Activated T-cell treated with anti-CD3 and anti-CD28 coated beads, Interleukin-2, amount 50 U/mL, for 72 hours (primary cell): ENCODE results near the gene C16orf54. TPM values are rescaled to one million over a fixed set of nuclear protein-coding genes. Genes with fewer than 3 reads are reported as not detected.
"Not testable (repeated sequence)": the region's sequence is repeated elsewhere in the genome, so short reads cannot be mapped to it uniquely, and the experiment has no call there.

Source experiments
- ATAC-seq, 2 donors: fragments of 150-1000 bp; cut with Tn5 transposase; replicated peaks in 1 of 2; 2 replicates each; pipeline ENCODE4 v1.10.0; 2021; ENCODE audit warnings: moderate library complexity in 2 of 2, mild to moderate bottlenecking in 1 of 2
- DNase-seq, 2 donors: peaks; one replicate each; pipeline ENCODE4 v3.0.0; 2021 to 2022; ENCODE audit warnings: mixed read lengths in 1 of 2
- H3K27ac Mint-ChIP-seq: one replicate; pipeline ENCODE4 v1.8.0; 2022; ENCODE audit warnings: mild to moderate bottlenecking, moderate library complexity, mixed read lengths
- H3K27me3 Mint-ChIP-seq: one replicate; pipeline ENCODE4 v1.8.0; 2022; ENCODE audit warnings: low read depth, mixed read lengths
- H3K36me3 Mint-ChIP-seq, 2 donors: one replicate each; pipeline ENCODE4 v1.8.0; 2022; ENCODE audit warnings: mixed read lengths in 2 of 2, mild to moderate bottlenecking in 1 of 2; ENCODE audit not compliant: insufficient read depth in 2 of 2
- H3K4me1 Mint-ChIP-seq: one replicate; pipeline ENCODE4 v1.8.0; 2022; ENCODE audit warnings: low read depth, mixed read lengths
- H3K4me3 Mint-ChIP-seq, 2 donors: one replicate each; pipeline ENCODE4 v1.8.0; 2022; ENCODE audit warnings: mild to moderate bottlenecking in 2 of 2, mixed read lengths in 2 of 2, moderate library complexity in 2 of 2
- H3K9me3 Mint-ChIP-seq, 2 donors: one replicate each; pipeline ENCODE4 v1.8.0; 2022; ENCODE audit warnings: mixed read lengths in 2 of 2
- total RNA-seq, 2 donors: library from RNA; stranded (reverse); gene quantifications; one replicate each; pipeline ENCODE4 v1.2.3, GENCODE V29; 2022

The C16orf54 gene
- total RNA-seq, 2 donors from 2014 or later: 23.7 to 25.9 TPM

GRCh38 chr16:29721167-29721879 lies 24.5 kb downstream of the C16orf54 start:
- H3K36me3 Mint-ChIP-seq, H3K27ac Mint-ChIP-seq, H3K9me3 Mint-ChIP-seq, H3K27me3 Mint-ChIP-seq: not testable (repeated sequence)
- peak overlapping the region in 1 of 2 donors; percentile 21 for H3K4me3 Mint-ChIP-seq
- peak; percentile 44 to 46 for ATAC-seq
- peak; percentile 41 to 45 for DNase-seq
- H3K4me1 Mint-ChIP-seq: peaks cover 21% of the 10 kb centered on the region

GRCh38 chr16:29720703-29721102 lies 25.1 kb downstream of the C16orf54 start:
- no peaks in the 10 kb centered on the region for H3K9me3 Mint-ChIP-seq
- H3K36me3 Mint-ChIP-seq: no peaks in the 10 kb centered on the region
- peaks cover 21% of the 10 kb centered on the region for H3K4me1 Mint-ChIP-seq
- DNase-seq (no peak), ATAC-seq (no peak)
- no peak overlapping the region for H3K4me3 Mint-ChIP-seq
- no peaks in the 10 kb centered on the region for H3K27me3 Mint-ChIP-seq
- H3K27ac Mint-ChIP-seq: no peak overlapping the region

GRCh38 chr16:29719063-29719462 lies 26.7 kb downstream of the C16orf54 start:
- Mint-ChIP-seq H3K4me3 (no peak overlapping the region), H3K4me1 (peaks cover 15% of the 10 kb centered on the region), H3K27ac (no peak overlapping the region), H3K36me3 (no peaks in the 10 kb centered on the region), H3K27me3 (no peaks in the 10 kb centered on the region), H3K9me3 (no peaks in the 10 kb centered on the region)
- DNase-seq (no peak), ATAC-seq (no peak)

- Mint-ChIP-seq H3K4me3 (no peak overlapping the region), H3K27ac (no peak overlapping the region), H3K4me1 (peaks cover 10% of the 10 kb centered on the region), H3K27me3 (no peaks in the 10 kb centered on the region), H3K9me3 (no peaks in the 10 kb centered on the region), H3K36me3 (no peaks in the 10 kb centered on the region)
- ATAC-seq (no peak), DNase-seq (no peak)
Observed at GRCh38 chr16:29717113-29717512, 28.7 kb downstream of the C16orf54 start.

GRCh38 chr16:29714972-29715371 lies 30.8 kb downstream of the C16orf54 start:
- Mint-ChIP-seq H3K4me3 (no peak overlapping the region), H3K27ac (no peak overlapping the region), H3K4me1 (peaks cover 11% of the 10 kb centered on the region), H3K36me3 (no peaks in the 10 kb centered on the region), H3K27me3 (no peaks in the 10 kb centered on the region), H3K9me3 (no peaks in the 10 kb centered on the region)
- DNase-seq: no peak
- ATAC-seq: no peak

- H3K27me3 Mint-ChIP-seq: no peaks in the 10 kb centered on the region
- H3K9me3 Mint-ChIP-seq: no peaks in the 10 kb centered on the region
- H3K4me1 Mint-ChIP-seq: peaks cover 16% of the 10 kb centered on the region
- no peak for DNase-seq
- H3K27ac Mint-ChIP-seq: no peak overlapping the region
- H3K36me3 Mint-ChIP-seq: no peaks in the 10 kb centered on the region
- ATAC-seq: no peak
- no peak overlapping the region for H3K4me3 Mint-ChIP-seq
Observed at GRCh38 chr16:29714396-29714795, 31.4 kb downstream of the C16orf54 start.

- no peak for ATAC-seq
- H3K27me3 Mint-ChIP-seq: no peaks in the 10 kb centered on the region
- no peak overlapping the region for H3K4me3 Mint-ChIP-seq
- no peak for DNase-seq
- no peaks in the 10 kb centered on the region for H3K36me3 Mint-ChIP-seq
- H3K9me3 Mint-ChIP-seq: no peaks in the 10 kb centered on the region
- H3K4me1 Mint-ChIP-seq: peaks cover 16% of the 10 kb centered on the region
- H3K27ac Mint-ChIP-seq: no peak overlapping the region
Observed at GRCh38 chr16:29712809-29713208, 33.0 kb downstream of the C16orf54 start.

- peaks cover 16% of the 10 kb centered on the region for H3K4me1 Mint-ChIP-seq
- no peaks in the 10 kb centered on the region for H3K36me3 Mint-ChIP-seq
- no peaks in the 10 kb centered on the region for H3K9me3 Mint-ChIP-seq
- ATAC-seq (peak; percentile 90 to 95), DNase-seq (peak; percentile 43 to 58)
- no peak overlapping the region for H3K27ac Mint-ChIP-seq
- H3K27me3 Mint-ChIP-seq: no peaks in the 10 kb centered on the region
- peak overlapping the region in 1 of 2 donors; percentile 3 for H3K4me3 Mint-ChIP-seq
Observed at GRCh38 chr16:29710227-29711219, 35.3 kb downstream of the C16orf54 start.

GRCh38 chr16:29709657-29710056 lies 36.1 kb downstream of the C16orf54 start:
- ATAC-seq, H3K27ac Mint-ChIP-seq, H3K9me3 Mint-ChIP-seq, H3K27me3 Mint-ChIP-seq, H3K4me3 Mint-ChIP-seq, H3K36me3 Mint-ChIP-seq, DNase-seq: not testable (repeated sequence)
- H3K4me1 Mint-ChIP-seq: peaks cover 16% of the 10 kb centered on the region

- Mint-ChIP-seq H3K27ac (no peak overlapping the region), H3K36me3 (no peaks in the 10 kb centered on the region), H3K4me3 (no peak overlapping the region), H3K4me1 (peaks cover 16% of the 10 kb centered on the region), H3K9me3 (no peaks in the 10 kb centered on the region), H3K27me3 (no peaks in the 10 kb centered on the region)
- DNase-seq (no peak), ATAC-seq (no peak)
Observed at GRCh38 chr16:29708917-29709600, 36.7 kb downstream of the C16orf54 start.

GRCh38 chr16:29707160-29707559 lies 38.6 kb downstream of the C16orf54 start:
- not testable (repeated sequence) for DNase-seq, H3K36me3 Mint-ChIP-seq, ATAC-seq, H3K9me3 Mint-ChIP-seq, H3K4me3 Mint-ChIP-seq, H3K27ac Mint-ChIP-seq, H3K27me3 Mint-ChIP-seq
- H3K4me1 Mint-ChIP-seq: peaks cover 30% of the 10 kb centered on the region

- DNase-seq: no peak
- Mint-ChIP-seq H3K4me1 (peaks cover 38% of the 10 kb centered on the region), H3K36me3 (no peaks in the 10 kb centered on the region), H3K27me3 (no peaks in the 10 kb centered on the region), H3K9me3 (no peaks in the 10 kb centered on the region), H3K4me3 (no peak overlapping the region), H3K27ac (no peak overlapping the region)
- no peak for ATAC-seq
Observed at GRCh38 chr16:29705030-29705429, 40.8 kb downstream of the C16orf54 start.

- peak; percentile 33 to 61 for ATAC-seq
- H3K27me3 Mint-ChIP-seq: no peaks in the 10 kb centered on the region
- DNase-seq: peak in 1 of 2 donors; percentile 15
- H3K36me3 Mint-ChIP-seq: no peaks in the 10 kb centered on the region
- H3K27ac Mint-ChIP-seq: peak overlapping the region; percentile 82
- peaks cover 32% of the 10 kb centered on the region for H3K4me1 Mint-ChIP-seq
- no peaks in the 10 kb centered on the region for H3K9me3 Mint-ChIP-seq
- H3K4me3 Mint-ChIP-seq: peak overlapping the region; percentile 72 to 78
Observed at GRCh38 chr16:29702269-29702668, 43.5 kb downstream of the C16orf54 start.
